Dendritic cell treated with granulocyte-macrophage colony-stimulating factor and Interleukin-4, amounts not matched to agents 40 ng/mL and 50 ng/mL, for 4 days (primary cell): ENCODE results near the gene DCK.
"Not testable (repeated sequence)": the region's sequence is repeated elsewhere in the genome, so short reads cannot be mapped to it uniquely, and the experiment has no call there.

Experiments
- H3K27ac Mint-ChIP-seq: one replicate; pipeline ENCODE4 v1.8.0; 2022; ENCODE audit warnings: mild to moderate bottlenecking, mixed read lengths
- H3K27me3 Mint-ChIP-seq: one replicate; pipeline ENCODE4 v1.8.0; 2022; ENCODE audit warnings: mild to moderate bottlenecking, mixed read lengths
- H3K36me3 Mint-ChIP-seq: one replicate; pipeline ENCODE4 v1.8.0; 2022; ENCODE audit warnings: low read depth, mixed read lengths
- H3K4me1 Mint-ChIP-seq: one replicate; pipeline ENCODE4 v1.8.0; 2022; ENCODE audit warnings: low read depth, mixed read lengths
- H3K4me3 Mint-ChIP-seq: one replicate; pipeline ENCODE4 v1.8.0; 2022; ENCODE audit warnings: mild to moderate bottlenecking, moderate library complexity, mixed read lengths
- H3K9me3 Mint-ChIP-seq: one replicate; pipeline ENCODE4 v1.8.0; 2022; ENCODE audit warnings: mixed read lengths
- intact Hi-C: fragments of 100-400 bp; cut with micrococcal nuclease; formaldehyde crosslinking; loops from one replicate; pipeline ENCODE4 v1.15.0; 2022

DCK gene

DNA sequence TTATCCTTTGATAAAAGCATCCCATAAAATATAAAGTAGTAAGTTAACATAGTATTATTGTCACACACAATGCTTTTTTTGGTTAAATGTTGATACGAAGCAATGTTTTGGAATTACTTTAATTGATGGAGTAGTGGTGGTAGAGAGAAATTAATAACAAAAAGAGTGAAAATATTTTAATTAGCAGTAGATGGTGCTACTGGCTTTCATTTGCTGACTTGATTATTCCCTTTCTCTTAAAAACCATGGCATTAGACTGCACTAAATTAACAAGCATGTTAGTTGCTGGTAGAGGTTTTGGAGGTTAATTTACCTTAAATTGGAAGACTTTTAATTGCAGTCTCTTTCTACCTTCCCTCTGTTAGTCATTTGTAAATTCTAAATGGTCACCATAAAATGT lies 8.9 kb upstream of the DCK start:
- H3K4me3 Mint-ChIP-seq: no peak overlapping the region
- H3K36me3 Mint-ChIP-seq: peaks cover 29% of the 10 kb centered on the region
- no peaks in the 10 kb centered on the region for H3K27me3 Mint-ChIP-seq
- no peak overlapping the region for H3K27ac Mint-ChIP-seq
- intact Hi-C loops: no loop called here
- peaks cover 7% of the 10 kb centered on the region for H3K4me1 Mint-ChIP-seq
- no peaks in the 10 kb centered on the region for H3K9me3 Mint-ChIP-seq

- Mint-ChIP-seq H3K36me3 (peaks cover 13% of the 10 kb centered on the region), H3K4me1 (peaks cover 23% of the 10 kb centered on the region), H3K9me3 (no peaks in the 10 kb centered on the region), H3K27me3 (no peaks in the 10 kb centered on the region), H3K27ac (peak overlapping the region; percentile 7), H3K4me3 (no peak overlapping the region)
- intact Hi-C loops: loop anchor here (5.0 kb wide), 4 partner anchors 44 to 304 kb away; partner anchors contain the start of genes GRSF1, MOB1B and UTP3
These were observed 1.9 kb upstream of the DCK start for GRCh38 chr4:70991596-70991995.

- Mint-ChIP-seq H3K4me1 (peaks cover 31% of the 10 kb centered on the region), H3K4me3 (peak overlapping the region; percentile 97), H3K27me3 (no peaks in the 10 kb centered on the region), H3K9me3 (no peaks in the 10 kb centered on the region), H3K36me3 (peaks cover 13% of the 10 kb centered on the region), H3K27ac (peak overlapping the region; percentile 7)
- intact Hi-C loops: loop anchor here (5.0 kb wide), 4 partner anchors 45 to 305 kb away; partner anchors contain the start of genes GRSF1, MOB1B and UTP3
These were observed 1.0 kb upstream of the DCK start for GRCh38 chr4:70992391-70992881.

- peak overlapping the region; percentile 90 for H3K27ac Mint-ChIP-seq
- intact Hi-C loops: loop anchor here (5.0 kb wide), 4 partner anchors 47 to 307 kb away; partner anchors contain the start of genes GRSF1, MOB1B and UTP3
- H3K4me1 Mint-ChIP-seq: peaks cover 34% of the 10 kb centered on the region
These were observed 569 bp downstream of the DCK start for GRCh38 chr4:70994069-70994366.

DNA sequence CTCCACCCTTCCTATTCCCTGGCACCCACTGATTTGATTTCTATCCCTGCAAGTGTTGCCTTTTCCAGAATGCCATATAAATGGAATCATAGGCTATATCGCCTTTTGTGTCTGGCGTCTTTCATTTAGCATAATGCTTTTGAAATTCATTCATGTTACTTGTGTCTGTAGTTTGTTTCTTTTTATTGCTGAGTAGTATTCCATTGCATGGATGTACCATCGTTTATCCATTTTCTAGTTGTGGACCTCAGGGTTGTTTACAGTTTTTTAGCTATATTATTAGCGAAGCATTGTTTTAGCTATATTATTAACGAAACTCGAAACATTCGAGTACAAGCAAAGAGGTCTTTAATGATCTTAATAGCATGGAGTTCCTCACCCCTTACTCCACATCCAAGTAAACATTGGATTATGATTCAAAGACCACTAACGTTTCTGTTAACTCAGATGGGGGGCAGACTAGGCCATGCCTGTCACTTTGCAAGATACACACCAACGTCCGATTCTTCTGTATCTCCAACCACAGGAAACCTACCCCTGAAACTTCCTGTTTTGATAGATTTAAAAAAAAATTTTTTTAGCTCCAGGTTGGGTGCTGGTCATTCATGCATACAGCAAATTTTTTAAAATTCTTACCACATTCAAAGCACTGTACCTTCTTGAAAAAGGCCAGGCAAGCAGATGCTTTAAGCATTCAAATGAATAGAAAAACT lies 1.1 kb downstream of the DCK start:
- Mint-ChIP-seq H3K27me3 (no peaks in the 10 kb centered on the region), H3K27ac (peak overlapping the region; percentile 90), H3K36me3 (peaks cover 28% of the 10 kb centered on the region), H3K9me3 (no peaks in the 10 kb centered on the region), H3K4me3 (peak overlapping the region; percentile 97), H3K4me1 (peaks cover 35% of the 10 kb centered on the region)
- intact Hi-C loops: loop anchor here (5.0 kb wide), 4 partner anchors 47 to 307 kb away; partner anchors contain the start of genes GRSF1, MOB1B and UTP3

More at GRCh38 chr4:70994069-70994366, 569 bp downstream of the DCK start:
- no peaks in the 10 kb centered on the region for H3K27me3 Mint-ChIP-seq
- peak overlapping the region; percentile 97 for H3K4me3 Mint-ChIP-seq
- H3K36me3 Mint-ChIP-seq: peaks cover 23% of the 10 kb centered on the region
- H3K9me3 Mint-ChIP-seq: no peaks in the 10 kb centered on the region

GRCh38 chr4:70996018-70996360 lies 2.5 kb downstream of the DCK start:
- Mint-ChIP-seq H3K27me3 (no peaks in the 10 kb centered on the region), H3K36me3 (peaks cover 42% of the 10 kb centered on the region), H3K4me1 (peaks cover 47% of the 10 kb centered on the region), H3K9me3 (no peaks in the 10 kb centered on the region), H3K27ac (peak overlapping the region; percentile 90), H3K4me3 (peak overlapping the region; percentile 97)
- intact Hi-C loops: no loop called here

- intact Hi-C loops: no loop called here
- peak overlapping the region; percentile 90 for H3K27ac Mint-ChIP-seq
These were observed 3.6 kb downstream of the DCK start for GRCh38 chr4:70997036-70997435.

GRCh38 chr4:70997546-70997945 lies 4.1 kb downstream of the DCK start:
- H3K4me1 Mint-ChIP-seq: peaks cover 63% of the 10 kb centered on the region
- peaks cover 58% of the 10 kb centered on the region for H3K36me3 Mint-ChIP-seq
- H3K27ac Mint-ChIP-seq: peak overlapping the region; percentile 90
- H3K9me3 Mint-ChIP-seq: no peaks in the 10 kb centered on the region
- H3K27me3 Mint-ChIP-seq: no peaks in the 10 kb centered on the region
- peak overlapping the region; percentile 57 for H3K4me3 Mint-ChIP-seq
- intact Hi-C loops: no loop called here

More at GRCh38 chr4:70997036-70997435, 3.6 kb downstream of the DCK start:
- Mint-ChIP-seq H3K36me3 (peaks cover 53% of the 10 kb centered on the region), H3K4me3 (peak overlapping the region; percentile 57), H3K9me3 (no peaks in the 10 kb centered on the region), H3K4me1 (peaks cover 58% of the 10 kb centered on the region), H3K27me3 (no peaks in the 10 kb centered on the region)

- H3K27me3 Mint-ChIP-seq, H3K9me3 Mint-ChIP-seq, intact Hi-C loops, H3K4me3 Mint-ChIP-seq, H3K27ac Mint-ChIP-seq: not testable (repeated sequence)
- Mint-ChIP-seq H3K4me1 (peaks cover 79% of the 10 kb centered on the region), H3K36me3 (peaks cover 63% of the 10 kb centered on the region)
These were observed 6.2 kb downstream of the DCK start for GRCh38 chr4:70999639-71000038.

GRCh38 chr4:71001363-71001762 lies 7.9 kb downstream of the DCK start:
- intact Hi-C loops, H3K27me3 Mint-ChIP-seq, H3K9me3 Mint-ChIP-seq, H3K4me3 Mint-ChIP-seq, H3K27ac Mint-ChIP-seq: not testable (repeated sequence)
- peaks cover 71% of the 10 kb centered on the region for H3K4me1 Mint-ChIP-seq
- H3K36me3 Mint-ChIP-seq: peaks cover 69% of the 10 kb centered on the region

DNA sequence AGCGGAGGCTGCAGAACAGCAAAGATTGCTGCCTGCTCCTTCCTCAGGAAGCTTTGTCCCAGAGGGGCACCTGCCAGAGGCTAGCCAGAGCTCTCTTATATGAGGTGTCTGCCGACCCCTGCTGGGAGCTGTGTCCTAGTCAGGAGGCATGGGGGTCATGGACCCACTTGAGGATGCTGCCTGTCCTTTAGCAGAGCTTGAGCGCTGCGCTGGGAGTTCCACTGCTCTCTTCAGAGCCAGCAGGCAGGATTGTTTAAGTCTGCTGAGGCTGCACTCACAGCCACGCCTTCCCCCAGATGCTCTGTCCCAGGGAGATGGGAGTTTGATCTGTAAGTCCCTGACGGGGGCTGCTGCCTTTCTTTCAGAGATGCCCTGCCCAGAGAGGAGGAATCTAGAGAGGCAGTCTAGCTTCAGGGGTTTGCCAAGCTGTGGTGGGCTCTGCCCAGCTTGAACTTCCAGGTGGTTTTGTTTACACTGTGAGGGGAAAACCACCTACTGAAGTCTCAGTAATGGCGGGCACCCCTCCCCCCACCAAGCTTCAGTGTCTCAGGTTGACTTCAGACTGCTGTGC lies 10.9 kb downstream of the DCK start:
- Mint-ChIP-seq H3K4me3 (no peak overlapping the region), H3K36me3 (peaks cover 77% of the 10 kb centered on the region), H3K27me3 (no peaks in the 10 kb centered on the region), H3K27ac (peak overlapping the region; percentile 42), H3K4me1 (peaks cover 78% of the 10 kb centered on the region), H3K9me3 (no peaks in the 10 kb centered on the region)
- intact Hi-C loops: no loop called here

DNA sequence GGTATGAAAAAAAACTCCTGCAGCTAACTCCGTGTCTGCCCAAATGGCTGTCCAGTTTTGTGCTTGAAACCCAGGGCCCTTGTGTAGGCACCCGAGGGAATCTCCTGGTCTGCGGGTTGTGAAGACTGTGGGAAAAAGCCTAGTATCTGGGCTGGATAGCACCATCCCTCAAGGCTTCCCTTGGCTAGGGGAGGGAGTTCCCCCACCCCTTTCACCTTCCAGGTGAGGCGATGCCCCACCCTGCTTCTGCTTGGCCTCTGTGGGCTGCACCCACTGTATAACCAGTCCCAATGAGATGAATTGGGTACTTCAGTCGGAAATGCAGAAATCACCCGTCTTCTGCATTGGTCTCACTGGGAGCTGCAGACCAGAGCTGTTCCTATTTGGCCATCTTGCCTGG lies 11.6 kb downstream of the DCK start:
- intact Hi-C loops, H3K9me3 Mint-ChIP-seq, H3K27me3 Mint-ChIP-seq, H3K4me3 Mint-ChIP-seq: not testable (repeated sequence)
- H3K36me3 Mint-ChIP-seq: peaks cover 70% of the 10 kb centered on the region
- peak overlapping the region; percentile 42 for H3K27ac Mint-ChIP-seq
- H3K4me1 Mint-ChIP-seq: peaks cover 81% of the 10 kb centered on the region

GRCh38 chr4:71006203-71006907 lies 12.9 kb downstream of the DCK start:
- Mint-ChIP-seq H3K36me3 (peaks cover 57% of the 10 kb centered on the region), H3K9me3 (no peaks in the 10 kb centered on the region), H3K27me3 (no peaks in the 10 kb centered on the region), H3K4me1 (peaks cover 68% of the 10 kb centered on the region), H3K27ac (peak overlapping the region; percentile 84), H3K4me3 (peak overlapping the region; percentile 50)
- intact Hi-C loops: no loop called here

DNA sequence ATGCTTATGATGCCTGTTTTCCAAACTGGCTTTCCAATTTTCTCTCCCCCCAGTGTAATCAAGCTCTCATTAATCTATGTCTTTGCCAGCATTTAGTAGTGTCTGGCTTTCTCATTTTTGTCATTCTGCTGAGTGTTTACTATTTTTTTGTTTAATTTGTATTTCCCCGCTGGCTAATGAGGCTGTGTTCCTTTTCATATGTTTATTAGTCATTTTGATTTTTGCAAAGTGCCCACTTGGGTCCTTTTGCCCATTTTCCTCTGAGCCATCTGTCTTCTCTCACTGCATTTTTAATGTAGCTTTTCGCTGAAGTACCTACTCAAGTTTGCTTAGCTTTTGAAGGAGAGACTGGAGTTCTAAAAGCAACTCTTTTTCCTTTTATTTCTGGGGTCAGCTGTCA lies 14.7 kb downstream of the DCK start:
- H3K4me3 Mint-ChIP-seq: no peak overlapping the region
- H3K27ac Mint-ChIP-seq: peak overlapping the region; percentile 58
- H3K9me3 Mint-ChIP-seq: peaks cover 7% of the 10 kb centered on the region
- peaks cover 59% of the 10 kb centered on the region for H3K4me1 Mint-ChIP-seq
- intact Hi-C loops: loop anchor here (2.0 kb wide), 1 partner anchor 105 kb away; the partner anchor contains the start of gene MOB1B
- peaks cover 55% of the 10 kb centered on the region for H3K36me3 Mint-ChIP-seq
- no peaks in the 10 kb centered on the region for H3K27me3 Mint-ChIP-seq
